GM18858 (cell line): ENCODE measurements around the gene GRIN3A.
A peak's percentile ranks its signal among the peaks of the same experiment; 100 is the strongest.
"Not testable (repeated sequence)": the region's sequence is repeated elsewhere in the genome, so short reads cannot be mapped to it uniquely, and the experiment has no call there.

Source experiments
- ATAC-seq: cut with Tn5 transposase; IDR thresholded peaks from one replicate; pipeline ENCODE4 v1.9.1; 2021; ENCODE audit not compliant: unreplicated experiment

The GRIN3A gene

GRCh38 chr9:101635473-101635872 lies 103.0 kb downstream of the GRIN3A start:
- ATAC-seq = no peak

GRCh38 chr9:101634741-101635409 lies 103.6 kb downstream of the GRIN3A start:
- no peak for ATAC-seq

DNA sequence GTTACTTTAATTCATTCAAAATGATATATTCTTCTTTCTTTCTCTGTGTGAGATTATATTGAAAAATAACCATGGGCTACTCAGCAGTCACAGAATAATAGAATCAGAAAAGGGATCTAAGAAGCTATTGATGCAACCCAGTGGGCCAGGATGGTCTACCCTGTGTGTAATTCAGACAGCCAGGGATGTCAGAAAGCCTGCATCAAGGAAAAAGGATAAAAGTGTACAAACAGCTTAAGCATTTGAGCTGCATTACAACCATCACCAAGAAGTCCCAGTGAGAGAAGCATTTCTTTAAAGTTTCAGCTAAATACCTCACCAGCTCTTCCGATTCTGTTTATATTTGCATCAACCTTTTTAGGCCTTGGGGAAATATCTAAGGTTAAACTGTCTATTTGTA lies 105.8 kb downstream of the GRIN3A start:
- ATAC-seq = no peak

- no peak for ATAC-seq
Observed at GRCh38 chr9:101631892-101632291, 106.6 kb downstream of the GRIN3A start.

DNA sequence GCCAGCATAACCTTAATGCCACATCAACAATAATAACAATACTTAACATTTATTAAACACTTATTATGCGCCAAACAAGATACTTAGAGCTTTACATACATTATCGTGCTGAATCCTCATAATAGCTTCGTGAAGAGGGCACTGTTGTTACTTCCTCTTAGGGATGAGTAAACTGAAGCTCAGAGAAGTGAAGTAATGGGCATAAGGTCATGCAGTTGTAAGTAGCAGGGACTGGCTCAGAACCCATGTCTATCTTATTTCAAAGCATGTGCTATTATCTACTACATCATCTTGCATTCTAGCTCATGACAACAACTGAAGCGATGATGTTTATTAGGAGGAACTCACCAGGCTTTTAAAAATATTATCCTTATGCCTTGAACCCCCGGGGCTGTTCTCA lies 108.8 kb downstream of the GRIN3A start:
- no peak for ATAC-seq

DNA sequence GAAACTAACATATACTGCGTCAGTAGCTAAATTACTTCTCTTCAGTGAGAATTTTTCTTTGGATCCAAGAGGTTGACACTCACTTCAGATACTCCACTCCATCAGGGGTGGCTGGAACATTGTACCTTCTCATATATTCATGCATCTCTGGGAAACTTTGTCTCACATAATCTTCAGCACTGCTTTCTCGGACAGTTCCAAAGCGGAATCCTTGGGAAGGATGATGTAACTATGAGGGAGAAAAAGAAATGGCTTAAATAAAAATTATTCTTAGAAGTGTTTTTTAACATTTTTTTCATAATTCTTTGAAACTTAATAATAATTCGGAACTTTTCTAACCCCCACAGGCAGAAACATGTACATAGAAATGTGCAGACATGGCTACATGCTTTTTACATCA lies 110.3 kb downstream of the GRIN3A start:
- ATAC-seq = no peak

- ATAC-seq = no peak
Observed at GRCh38 chr9:101626295-101626694, 112.2 kb downstream of the GRIN3A start.

- ATAC-seq = no peak
Observed at GRCh38 chr9:101625876-101626275, 112.6 kb downstream of the GRIN3A start.

- ATAC-seq = no peak
Observed at GRCh38 chr9:101620452-101620851, 118.0 kb downstream of the GRIN3A start.

GRCh38 chr9:101618698-101619097 lies 119.7 kb downstream of the GRIN3A start:
- peak; percentile 64 for ATAC-seq

DNA sequence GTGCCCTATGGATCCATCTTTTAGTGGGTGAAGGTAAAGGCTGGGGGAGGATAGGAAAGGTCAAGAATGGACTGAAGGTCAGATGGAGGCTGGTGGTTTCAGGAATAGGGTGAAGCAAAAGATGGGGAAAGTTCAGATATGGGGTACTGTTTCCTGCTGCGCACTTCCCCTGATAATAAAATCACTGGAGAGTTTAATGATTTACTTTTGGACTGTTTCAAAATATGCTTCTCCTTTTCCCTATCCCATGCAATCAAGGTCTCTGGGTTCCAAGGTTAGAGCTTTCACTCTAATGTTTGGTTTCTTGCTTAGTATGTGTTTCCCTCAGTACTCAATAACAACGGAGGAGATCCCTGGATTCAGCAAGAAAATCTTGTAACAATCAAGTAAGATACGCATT lies 132.9 kb downstream of the GRIN3A start:
- ATAC-seq = no peak

- ATAC-seq = no peak
Observed at GRCh38 chr9:101604296-101604695, 134.2 kb downstream of the GRIN3A start.

GRCh38 chr9:101601904-101602765 lies 136.3 kb downstream of the GRIN3A start:
- peak; percentile 61 for ATAC-seq

GRCh38 chr9:101594796-101595195 lies 143.7 kb downstream of the GRIN3A start, which contains the start of gene PPP3R2:
TSS of gene PPP3R2 (minus strand) at chr9:101594969. CDS start at chr9:101594921, 48 bp downstream.
- no peak for ATAC-seq

- no peak for ATAC-seq
Observed at GRCh38 chr9:101593345-101593744, 145.1 kb downstream of the GRIN3A start.

GRCh38 chr9:101592788-101593187 lies 145.7 kb downstream of the GRIN3A start:
- no peak for ATAC-seq

GRCh38 chr9:101591787-101592446 lies 146.5 kb downstream of the GRIN3A start:
- ATAC-seq = no peak

DNA sequence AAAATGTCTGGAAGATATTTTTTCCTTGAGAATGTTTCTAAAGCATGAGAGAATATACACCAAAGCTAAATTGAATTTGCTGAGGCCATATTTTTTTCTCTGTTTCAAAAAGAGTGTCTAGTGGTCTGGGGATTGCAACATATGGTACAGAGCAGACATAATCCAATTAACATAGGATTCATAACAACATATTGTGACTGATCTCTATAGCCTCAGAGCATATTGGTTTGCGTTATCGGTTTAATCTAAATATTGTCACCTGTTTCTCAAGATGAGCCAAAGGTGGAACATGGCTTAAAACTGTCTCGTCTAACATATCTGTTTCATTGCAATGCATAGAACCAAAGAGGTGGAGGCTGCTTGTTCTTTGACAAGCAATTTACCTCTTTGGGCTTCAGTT lies 147.5 kb downstream of the GRIN3A start:
- no peak for ATAC-seq

- ATAC-seq = not testable (repeated sequence)
Observed at GRCh38 chr9:101590074-101590473, 148.4 kb downstream of the GRIN3A start.

GRCh38 chr9:101587332-101588043 lies 151.0 kb downstream of the GRIN3A start:
- no peak for ATAC-seq

- ATAC-seq = peak; percentile 95
Observed at GRCh38 chr9:101586651-101587050, 151.8 kb downstream of the GRIN3A start.
